ENCODE results near the gene ITSN2.

- no peak for TF ChIP-seq POLR2A (IDR thresholded peaks at IDR 0.05; ENCODE audit: low read length)
- no peak for TF ChIP-seq GATA1 (IDR thresholded peaks at IDR 0.05; ENCODE audit: low read depth, low read length)
Measured at GRCh38 chr2:24209389-24210105, 150.8 kb downstream of the ITSN2 start.
